NT2/D1 (cell line): ENCODE data around the gene SPIRE1.

Experiments used
- SUZ12 ChIP-seq: IDR thresholded peaks from 2 replicates; pipeline ENCODE4 v1.6.1; 2011; ENCODE audit not compliant: insufficient read length, insufficient read depth; ENCODE audit errors: extremely low read depth
- YY1 ChIP-seq: IDR thresholded peaks from 2 replicates; pipeline ENCODE4 v1.6.1; 2011; ENCODE audit not compliant: insufficient read length, insufficient read depth
- ZNF274 ChIP-seq: IDR thresholded peaks from 2 replicates; pipeline ENCODE4 v1.6.1; 2011; ENCODE audit warnings: mild to moderate bottlenecking, low read depth, low read length

DNA sequence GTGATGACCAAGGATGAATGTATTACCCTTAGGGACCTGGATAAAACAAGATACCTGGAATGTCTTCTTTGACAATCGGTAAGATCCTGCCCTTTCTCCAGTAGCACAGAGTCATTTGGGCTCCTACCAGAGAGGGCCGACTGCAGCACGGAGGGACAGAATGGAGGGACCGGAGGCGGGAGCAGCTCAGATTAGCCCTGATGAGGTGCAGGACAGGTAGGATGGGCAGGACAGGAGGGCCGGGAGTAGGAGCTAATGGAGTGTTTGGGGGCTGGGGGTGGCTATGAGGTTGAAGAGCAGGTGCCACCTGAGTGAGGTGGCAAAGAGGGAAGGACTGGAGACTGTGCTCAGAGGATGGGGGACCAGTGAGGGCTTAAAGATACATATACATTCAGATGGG, 260.1 kb downstream of the SPIRE1 start:
- no peak for TF ChIP-seq SUZ12
- no peak for TF ChIP-seq YY1
- no peak for TF ChIP-seq ZNF274
